H1 (cell line): ENCODE results near the gene DNAJC16.

ENCODE experiments used
- BACH1 ChIP-seq: IDR thresholded peaks from 2 replicates; pipeline ENCODE4 v1.6.1; 2012; ENCODE audit warnings: low read length, improper control_type of control experiment
- EZH2 ChIP-seq: fragments of 200-600 bp; sonication (generic); IDR thresholded peaks from 2 replicates; pipeline ENCODE4 v1.7.1; 2012; ENCODE audit warnings: low read depth, mild to moderate bottlenecking, moderate library complexity, low read length, inconsistent platforms; ENCODE audit not compliant: severe bottlenecking
- POLR2A ChIP-seq, 2 experiments: IDR thresholded peaks; 1 replicate in 1 of 2; 2 replicates in 1 of 2; pipeline ENCODE4 v1.6.1; 2011; ENCODE audit warnings: low read depth in 2 of 2, low read length in 2 of 2, mild to moderate bottlenecking in 2 of 2; ENCODE audit errors: control extremely low read depth in 1 of 2
- RNF2 ChIP-seq: fragments of 200-900, 300-1000 bp; sonication (generic); IDR thresholded peaks from 2 replicates; pipeline ENCODE4 v1.7.1; 2016; ENCODE audit warnings: borderline replicate concordance, low read depth, mild to moderate bottlenecking, antibody characterized with exemption, low read length; ENCODE audit not compliant: poor library complexity, severe bottlenecking; ENCODE audit errors: missing control alignments
- TF ChIP-seq, protein P1 (sequence below): fragments of 300-600 bp; sonication (generic); IDR thresholded peaks from 2 replicates; pipeline ENCODE4 v1.7.1; 2012; ENCODE audit warnings: low read length, moderate library complexity, mild to moderate bottlenecking, inconsistent platforms; ENCODE audit not compliant: insufficient replicate concordance
- TF ChIP-seq, protein P2 (sequence below), 3 experiments: IDR thresholded peaks; 1 replicate in 2 of 3; 2 replicates in 1 of 3; pipeline versions ENCODE4 v1.5.1 to v1.6.1; 2011; ENCODE audit warnings: low read length in 3 of 3, mild to moderate bottlenecking in 3 of 3, inconsistent platforms in 2 of 3, low read depth in 1 of 3, moderate library complexity in 1 of 3; ENCODE audit not compliant: insufficient read depth in 1 of 3; ENCODE audit errors: control extremely low read depth in 1 of 3
- TF ChIP-seq, protein P3 (sequence below): IDR thresholded peaks from 2 replicates; pipeline ENCODE4 v1.6.1; 2011; ENCODE audit warnings: low read length, improper control_type of control experiment

DNA sequence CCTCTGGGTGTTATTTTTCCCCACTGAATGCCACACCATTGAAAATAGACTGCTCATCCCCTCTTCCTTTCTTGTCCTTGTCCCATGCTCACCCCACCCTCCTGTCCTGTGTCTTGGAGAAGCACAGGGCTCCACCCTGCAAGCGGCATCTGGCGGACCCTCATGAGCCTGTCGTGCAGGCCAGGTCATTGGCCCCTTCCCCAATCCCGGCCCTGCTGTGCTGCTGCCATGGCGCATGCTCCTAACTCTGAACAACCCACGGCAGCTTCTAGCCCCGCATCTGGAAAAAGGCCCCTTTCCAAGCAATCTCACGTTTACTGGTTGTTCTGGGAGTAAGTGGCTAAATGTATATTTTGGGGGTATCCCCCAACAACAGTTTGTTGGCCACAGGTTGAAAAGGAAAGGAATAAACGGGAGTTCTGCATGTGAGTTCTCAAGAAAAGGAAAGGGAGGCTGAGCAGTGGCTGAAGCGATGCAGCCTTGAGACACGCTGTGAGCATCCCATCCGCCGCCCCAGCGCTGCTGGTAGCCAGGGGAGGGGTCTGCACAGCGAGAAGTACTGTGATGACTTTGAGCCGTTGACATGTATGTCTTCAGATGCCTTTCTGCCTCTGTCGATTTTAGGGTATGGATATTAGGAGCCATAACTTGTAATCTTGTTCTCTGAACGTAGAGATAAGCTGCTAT, 41.9 kb downstream of the DNAJC16 start:
- TF ChIP-seq, protein P1, sequence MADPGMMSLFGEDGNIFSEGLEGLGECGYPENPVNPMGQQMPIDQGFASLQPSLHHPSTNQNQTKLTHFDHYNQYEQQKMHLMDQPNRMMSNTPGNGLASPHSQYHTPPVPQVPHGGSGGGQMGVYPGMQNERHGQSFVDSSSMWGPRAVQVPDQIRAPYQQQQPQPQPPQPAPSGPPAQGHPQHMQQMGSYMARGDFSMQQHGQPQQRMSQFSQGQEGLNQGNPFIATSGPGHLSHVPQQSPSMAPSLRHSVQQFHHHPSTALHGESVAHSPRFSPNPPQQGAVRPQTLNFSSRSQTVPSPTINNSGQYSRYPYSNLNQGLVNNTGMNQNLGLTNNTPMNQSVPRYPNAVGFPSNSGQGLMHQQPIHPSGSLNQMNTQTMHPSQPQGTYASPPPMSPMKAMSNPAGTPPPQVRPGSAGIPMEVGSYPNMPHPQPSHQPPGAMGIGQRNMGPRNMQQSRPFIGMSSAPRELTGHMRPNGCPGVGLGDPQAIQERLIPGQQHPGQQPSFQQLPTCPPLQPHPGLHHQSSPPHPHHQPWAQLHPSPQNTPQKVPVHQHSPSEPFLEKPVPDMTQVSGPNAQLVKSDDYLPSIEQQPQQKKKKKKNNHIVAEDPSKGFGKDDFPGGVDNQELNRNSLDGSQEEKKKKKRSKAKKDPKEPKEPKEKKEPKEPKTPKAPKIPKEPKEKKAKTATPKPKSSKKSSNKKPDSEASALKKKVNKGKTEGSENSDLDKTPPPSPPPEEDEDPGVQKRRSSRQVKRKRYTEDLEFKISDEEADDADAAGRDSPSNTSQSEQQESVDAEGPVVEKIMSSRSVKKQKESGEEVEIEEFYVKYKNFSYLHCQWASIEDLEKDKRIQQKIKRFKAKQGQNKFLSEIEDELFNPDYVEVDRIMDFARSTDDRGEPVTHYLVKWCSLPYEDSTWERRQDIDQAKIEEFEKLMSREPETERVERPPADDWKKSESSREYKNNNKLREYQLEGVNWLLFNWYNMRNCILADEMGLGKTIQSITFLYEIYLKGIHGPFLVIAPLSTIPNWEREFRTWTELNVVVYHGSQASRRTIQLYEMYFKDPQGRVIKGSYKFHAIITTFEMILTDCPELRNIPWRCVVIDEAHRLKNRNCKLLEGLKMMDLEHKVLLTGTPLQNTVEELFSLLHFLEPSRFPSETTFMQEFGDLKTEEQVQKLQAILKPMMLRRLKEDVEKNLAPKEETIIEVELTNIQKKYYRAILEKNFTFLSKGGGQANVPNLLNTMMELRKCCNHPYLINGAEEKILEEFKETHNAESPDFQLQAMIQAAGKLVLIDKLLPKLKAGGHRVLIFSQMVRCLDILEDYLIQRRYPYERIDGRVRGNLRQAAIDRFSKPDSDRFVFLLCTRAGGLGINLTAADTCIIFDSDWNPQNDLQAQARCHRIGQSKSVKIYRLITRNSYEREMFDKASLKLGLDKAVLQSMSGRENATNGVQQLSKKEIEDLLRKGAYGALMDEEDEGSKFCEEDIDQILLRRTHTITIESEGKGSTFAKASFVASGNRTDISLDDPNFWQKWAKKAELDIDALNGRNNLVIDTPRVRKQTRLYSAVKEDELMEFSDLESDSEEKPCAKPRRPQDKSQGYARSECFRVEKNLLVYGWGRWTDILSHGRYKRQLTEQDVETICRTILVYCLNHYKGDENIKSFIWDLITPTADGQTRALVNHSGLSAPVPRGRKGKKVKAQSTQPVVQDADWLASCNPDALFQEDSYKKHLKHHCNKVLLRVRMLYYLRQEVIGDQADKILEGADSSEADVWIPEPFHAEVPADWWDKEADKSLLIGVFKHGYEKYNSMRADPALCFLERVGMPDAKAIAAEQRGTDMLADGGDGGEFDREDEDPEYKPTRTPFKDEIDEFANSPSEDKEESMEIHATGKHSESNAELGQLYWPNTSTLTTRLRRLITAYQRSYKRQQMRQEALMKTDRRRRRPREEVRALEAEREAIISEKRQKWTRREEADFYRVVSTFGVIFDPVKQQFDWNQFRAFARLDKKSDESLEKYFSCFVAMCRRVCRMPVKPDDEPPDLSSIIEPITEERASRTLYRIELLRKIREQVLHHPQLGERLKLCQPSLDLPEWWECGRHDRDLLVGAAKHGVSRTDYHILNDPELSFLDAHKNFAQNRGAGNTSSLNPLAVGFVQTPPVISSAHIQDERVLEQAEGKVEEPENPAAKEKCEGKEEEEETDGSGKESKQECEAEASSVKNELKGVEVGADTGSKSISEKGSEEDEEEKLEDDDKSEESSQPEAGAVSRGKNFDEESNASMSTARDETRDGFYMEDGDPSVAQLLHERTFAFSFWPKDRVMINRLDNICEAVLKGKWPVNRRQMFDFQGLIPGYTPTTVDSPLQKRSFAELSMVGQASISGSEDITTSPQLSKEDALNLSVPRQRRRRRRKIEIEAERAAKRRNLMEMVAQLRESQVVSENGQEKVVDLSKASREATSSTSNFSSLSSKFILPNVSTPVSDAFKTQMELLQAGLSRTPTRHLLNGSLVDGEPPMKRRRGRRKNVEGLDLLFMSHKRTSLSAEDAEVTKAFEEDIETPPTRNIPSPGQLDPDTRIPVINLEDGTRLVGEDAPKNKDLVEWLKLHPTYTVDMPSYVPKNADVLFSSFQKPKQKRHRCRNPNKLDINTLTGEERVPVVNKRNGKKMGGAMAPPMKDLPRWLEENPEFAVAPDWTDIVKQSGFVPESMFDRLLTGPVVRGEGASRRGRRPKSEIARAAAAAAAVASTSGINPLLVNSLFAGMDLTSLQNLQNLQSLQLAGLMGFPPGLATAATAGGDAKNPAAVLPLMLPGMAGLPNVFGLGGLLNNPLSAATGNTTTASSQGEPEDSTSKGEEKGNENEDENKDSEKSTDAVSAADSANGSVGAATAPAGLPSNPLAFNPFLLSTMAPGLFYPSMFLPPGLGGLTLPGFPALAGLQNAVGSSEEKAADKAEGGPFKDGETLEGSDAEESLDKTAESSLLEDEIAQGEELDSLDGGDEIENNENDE = no peak
- TF ChIP-seq, protein P2, sequence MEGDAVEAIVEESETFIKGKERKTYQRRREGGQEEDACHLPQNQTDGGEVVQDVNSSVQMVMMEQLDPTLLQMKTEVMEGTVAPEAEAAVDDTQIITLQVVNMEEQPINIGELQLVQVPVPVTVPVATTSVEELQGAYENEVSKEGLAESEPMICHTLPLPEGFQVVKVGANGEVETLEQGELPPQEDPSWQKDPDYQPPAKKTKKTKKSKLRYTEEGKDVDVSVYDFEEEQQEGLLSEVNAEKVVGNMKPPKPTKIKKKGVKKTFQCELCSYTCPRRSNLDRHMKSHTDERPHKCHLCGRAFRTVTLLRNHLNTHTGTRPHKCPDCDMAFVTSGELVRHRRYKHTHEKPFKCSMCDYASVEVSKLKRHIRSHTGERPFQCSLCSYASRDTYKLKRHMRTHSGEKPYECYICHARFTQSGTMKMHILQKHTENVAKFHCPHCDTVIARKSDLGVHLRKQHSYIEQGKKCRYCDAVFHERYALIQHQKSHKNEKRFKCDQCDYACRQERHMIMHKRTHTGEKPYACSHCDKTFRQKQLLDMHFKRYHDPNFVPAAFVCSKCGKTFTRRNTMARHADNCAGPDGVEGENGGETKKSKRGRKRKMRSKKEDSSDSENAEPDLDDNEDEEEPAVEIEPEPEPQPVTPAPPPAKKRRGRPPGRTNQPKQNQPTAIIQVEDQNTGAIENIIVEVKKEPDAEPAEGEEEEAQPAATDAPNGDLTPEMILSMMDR (IDR thresholded peaks at IDR 0.05; ENCODE audit: control extremely low read depth in 1 of 3, insufficient read depth in 1 of 3, low read depth in 1 of 3, low read length in 3 of 3) = no peak
- no peak for TF ChIP-seq POLR2A (IDR thresholded peaks at IDR 0.05; ENCODE audit: control extremely low read depth in 1 of 2, low read depth in 2 of 2, low read length in 2 of 2)
- no peak for TF ChIP-seq BACH1
- no peak for TF ChIP-seq RNF2
- no peak for TF ChIP-seq EZH2
- TF ChIP-seq, protein P3, sequence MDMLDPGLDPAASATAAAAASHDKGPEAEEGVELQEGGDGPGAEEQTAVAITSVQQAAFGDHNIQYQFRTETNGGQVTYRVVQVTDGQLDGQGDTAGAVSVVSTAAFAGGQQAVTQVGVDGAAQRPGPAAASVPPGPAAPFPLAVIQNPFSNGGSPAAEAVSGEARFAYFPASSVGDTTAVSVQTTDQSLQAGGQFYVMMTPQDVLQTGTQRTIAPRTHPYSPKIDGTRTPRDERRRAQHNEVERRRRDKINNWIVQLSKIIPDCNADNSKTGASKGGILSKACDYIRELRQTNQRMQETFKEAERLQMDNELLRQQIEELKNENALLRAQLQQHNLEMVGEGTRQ = no peak
